HG02885 (cell line): ENCODE results near the gene MALT1.

ENCODE experiments used
- ATAC-seq: cut with Tn5 transposase; IDR thresholded peaks from one replicate; pipeline ENCODE4 v1.9.1; 2021; ENCODE audit warnings: mild to moderate bottlenecking; ENCODE audit not compliant: unreplicated experiment, poor library complexity

MALT1 gene

DNA sequence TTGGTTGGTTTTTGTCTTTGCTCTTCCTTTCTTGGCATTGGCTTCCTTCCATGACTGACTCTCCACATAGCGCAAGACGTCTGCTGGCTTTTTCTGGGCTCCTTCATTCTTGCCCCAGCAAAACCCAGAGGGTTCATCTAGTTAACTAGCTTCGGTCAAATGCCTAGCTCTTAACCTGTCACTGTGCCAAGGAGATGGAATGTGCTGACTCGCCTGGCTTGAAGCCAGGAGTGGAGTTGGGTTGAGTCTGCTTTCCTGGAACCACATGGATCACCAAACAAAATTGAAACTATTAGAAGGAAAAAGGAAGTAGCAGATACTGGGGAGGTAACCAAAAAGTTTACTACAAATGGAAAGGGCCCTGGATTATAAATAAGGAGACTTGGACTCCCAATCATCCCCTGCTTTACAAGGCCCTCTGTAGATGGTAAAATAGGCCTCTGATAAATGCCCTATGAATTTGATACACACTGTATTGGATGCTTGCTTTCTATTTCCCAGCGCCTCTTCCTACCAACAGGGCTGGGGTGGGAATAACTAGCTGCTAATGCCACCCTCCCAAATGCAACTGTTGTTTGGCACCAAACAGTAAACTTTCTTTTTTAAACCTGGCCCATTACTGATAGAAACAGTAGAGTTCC, 11.3 kb downstream of the MALT1 start:
- ATAC-seq = no peak

DNA sequence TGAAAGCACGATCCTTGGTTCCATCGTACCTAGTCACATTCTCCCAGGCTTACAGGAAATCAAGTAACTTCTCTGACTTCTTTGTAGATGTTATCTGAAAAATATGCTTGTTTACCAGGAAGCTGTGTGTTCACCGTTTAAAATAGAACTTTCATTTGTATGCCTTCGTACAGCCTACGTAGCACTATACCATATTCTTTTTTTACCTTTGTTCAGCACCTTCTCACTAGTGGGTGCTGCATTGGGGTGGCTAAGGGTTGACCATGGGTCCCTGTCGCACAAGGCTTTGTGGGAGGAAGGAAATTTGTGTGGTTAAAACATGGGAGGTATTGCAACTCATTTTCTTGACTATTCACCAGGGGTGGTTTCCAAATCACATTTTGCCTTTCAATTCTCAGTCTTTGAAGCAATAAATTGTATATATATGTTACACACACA, 16.6 kb downstream of the MALT1 start:
- ATAC-seq = peak; percentile 97

DNA sequence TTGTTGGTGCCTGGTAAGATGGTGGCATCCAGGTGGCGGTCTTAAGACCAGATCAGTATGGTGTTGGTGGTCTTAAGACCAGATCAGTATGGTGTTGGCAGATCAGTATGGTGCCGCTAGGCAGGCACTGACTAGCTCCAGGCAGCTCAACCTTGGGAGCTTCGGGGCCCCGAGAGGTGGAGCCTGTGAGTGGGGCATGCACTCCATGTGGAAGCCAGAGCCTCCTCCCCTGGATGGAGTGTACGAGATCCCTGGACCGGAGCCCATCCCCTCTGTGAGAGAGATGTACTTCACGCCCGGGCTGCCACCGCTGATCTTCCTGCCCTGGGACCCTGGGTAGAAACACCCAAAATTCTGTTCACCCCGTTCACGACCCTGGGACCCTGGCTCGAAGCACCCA, 19.0 kb downstream of the MALT1 start:
- no peak for ATAC-seq

- ATAC-seq = no peak
Observed at GRCh38 chr18:58691256-58691655, 20.0 kb downstream of the MALT1 start.

DNA sequence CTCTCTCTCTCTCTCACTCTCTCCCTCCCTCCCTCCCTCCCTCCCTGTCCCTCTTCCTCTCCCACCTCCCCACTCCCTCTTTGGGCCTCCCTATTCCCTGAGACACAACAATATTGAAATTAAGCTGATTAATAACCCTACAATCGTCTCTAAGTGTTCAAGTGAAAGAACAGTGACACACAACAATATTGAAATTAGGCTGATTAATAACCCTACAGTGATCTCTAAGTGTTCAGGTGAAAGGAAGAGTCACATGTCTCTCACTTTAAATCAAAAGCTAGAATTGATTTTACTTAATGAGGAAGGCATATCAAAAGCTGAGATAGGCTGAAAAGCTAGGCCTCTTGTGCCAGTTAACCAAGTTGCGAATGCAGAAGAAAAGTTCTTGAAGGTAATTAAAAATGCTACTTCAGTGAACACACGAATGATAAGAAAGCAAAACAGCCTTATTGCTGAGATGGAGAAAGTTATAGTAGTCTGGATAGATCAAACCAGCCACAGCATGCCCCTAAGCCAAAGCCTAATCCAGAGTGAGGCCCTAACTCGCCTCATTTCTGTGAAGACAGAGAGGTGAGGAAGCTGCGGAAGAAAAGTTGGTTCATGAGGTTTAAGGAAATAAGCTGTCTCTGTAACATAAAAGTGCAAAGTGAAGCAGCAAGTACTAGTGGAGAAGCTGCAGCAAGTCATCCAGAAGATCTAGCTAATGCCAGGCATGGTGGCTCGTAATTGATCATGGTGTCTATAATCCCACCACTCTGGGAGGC, 21.3 kb downstream of the MALT1 start:
- no peak for ATAC-seq

DNA sequence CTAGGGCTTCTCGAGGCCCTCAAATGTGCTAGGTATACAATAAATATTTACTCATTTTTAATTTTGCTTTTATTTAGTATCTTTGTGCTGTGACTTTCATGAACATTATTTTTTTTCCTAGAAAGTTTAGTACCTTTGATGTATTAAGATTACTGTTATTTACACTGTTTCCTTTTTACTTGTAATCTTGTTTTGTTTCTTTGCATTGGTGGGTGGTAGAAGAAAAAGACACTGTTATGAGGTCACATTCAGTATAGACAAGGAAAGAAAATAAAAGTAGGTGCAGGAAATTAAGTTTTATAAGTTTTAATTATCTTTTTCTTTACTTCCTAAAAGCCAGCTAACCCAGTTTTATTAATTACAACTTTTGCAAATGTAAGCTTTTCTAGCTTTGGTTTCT, 23.0 kb downstream of the MALT1 start:
- no peak for ATAC-seq

- ATAC-seq = no peak
Observed at GRCh38 chr18:58694720-58695468, 23.6 kb downstream of the MALT1 start.

DNA sequence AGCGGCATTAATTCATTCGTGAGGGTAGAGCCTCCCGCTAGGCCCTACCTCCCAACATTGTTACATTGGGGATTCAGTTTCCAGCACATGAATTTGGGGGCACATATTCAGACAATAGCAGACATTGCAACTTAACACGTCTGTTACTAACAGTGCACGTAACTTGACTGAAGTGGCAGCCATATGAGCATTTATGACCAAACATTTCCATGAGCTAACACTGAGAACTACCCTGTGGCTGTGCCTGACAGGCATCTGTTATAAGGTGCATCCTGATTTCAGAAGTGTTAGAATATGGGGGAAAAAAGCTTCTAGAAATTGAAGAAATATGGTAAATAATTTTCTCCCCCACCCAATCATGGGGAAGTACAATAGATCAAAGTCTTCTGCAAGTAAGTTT, 24.5 kb downstream of the MALT1 start:
- ATAC-seq = no peak

DNA sequence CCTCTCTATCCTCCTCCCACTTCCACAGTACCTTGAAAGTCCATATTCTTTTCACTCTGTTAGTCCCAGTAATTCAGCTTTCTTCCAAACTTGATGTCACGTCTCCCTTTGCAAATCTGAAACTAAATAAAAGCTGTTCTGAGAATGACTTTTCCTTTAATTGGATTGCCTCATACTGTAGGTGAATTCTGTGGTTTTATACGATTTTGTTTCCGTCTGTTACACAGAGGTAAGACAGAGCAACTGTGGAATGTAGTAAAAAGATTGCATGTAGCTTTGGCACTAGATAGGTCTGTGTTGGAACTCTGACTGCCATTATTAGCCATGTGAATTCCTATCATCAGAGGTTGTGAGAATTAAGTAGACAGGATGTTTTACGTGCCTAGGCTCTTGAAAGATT, 25.9 kb downstream of the MALT1 start:
- no peak for ATAC-seq

DNA sequence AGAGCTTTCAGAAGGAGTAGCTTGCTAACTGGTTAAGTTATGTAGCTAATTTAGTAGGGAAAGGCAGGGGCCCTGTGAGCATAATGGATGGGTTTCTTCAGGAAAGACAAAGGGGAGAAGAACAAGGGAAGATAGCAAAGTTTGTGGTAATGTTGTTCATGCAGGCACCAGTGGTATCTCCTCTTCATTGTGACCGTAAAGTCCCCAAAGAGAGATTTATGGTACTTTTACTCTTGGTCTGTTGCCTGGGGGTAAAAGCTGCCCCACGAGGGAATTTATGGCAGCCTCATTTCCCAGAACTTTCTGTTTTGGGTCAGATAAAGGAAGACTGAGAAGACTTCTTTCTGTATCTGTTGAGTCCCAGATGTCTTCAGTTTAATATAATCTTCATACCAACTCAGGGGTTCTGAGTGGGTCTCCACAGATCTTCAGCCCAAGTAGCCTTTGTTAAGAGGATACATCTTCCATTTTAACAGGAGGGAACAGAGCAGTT, 27.5 kb downstream of the MALT1 start:
- no peak for ATAC-seq

GRCh38 chr18:58699551-58699950, 28.3 kb downstream of the MALT1 start:
- no peak for ATAC-seq

DNA sequence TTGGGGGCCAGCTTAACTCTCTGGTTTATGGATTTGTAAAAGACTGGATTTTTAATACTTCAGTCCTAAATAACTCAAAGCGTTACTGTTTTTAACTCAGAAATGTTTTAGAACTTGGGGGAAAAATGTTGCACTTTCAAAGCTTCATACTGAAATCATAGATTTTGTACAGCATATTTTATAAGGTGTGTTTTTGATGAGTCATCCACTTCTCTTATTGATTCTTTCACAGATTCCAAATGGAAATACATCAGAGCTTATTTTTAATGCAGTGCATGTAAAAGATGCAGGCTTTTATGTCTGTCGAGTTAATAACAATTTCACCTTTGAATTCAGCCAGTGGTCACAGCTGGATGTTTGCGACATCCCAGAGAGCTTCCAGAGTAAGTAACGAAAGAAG, 28.9 kb downstream of the MALT1 start:
- ATAC-seq = no peak

- ATAC-seq = no peak
Observed at GRCh38 chr18:58712930-58713329, 41.7 kb downstream of the MALT1 start.

GRCh38 chr18:58714259-58714658, 43.0 kb downstream of the MALT1 start:
- no peak for ATAC-seq

GRCh38 chr18:58714821-58715220, 43.6 kb downstream of the MALT1 start:
- ATAC-seq = no peak

GRCh38 chr18:58715540-58715939, 44.3 kb downstream of the MALT1 start:
- ATAC-seq = no peak

DNA sequence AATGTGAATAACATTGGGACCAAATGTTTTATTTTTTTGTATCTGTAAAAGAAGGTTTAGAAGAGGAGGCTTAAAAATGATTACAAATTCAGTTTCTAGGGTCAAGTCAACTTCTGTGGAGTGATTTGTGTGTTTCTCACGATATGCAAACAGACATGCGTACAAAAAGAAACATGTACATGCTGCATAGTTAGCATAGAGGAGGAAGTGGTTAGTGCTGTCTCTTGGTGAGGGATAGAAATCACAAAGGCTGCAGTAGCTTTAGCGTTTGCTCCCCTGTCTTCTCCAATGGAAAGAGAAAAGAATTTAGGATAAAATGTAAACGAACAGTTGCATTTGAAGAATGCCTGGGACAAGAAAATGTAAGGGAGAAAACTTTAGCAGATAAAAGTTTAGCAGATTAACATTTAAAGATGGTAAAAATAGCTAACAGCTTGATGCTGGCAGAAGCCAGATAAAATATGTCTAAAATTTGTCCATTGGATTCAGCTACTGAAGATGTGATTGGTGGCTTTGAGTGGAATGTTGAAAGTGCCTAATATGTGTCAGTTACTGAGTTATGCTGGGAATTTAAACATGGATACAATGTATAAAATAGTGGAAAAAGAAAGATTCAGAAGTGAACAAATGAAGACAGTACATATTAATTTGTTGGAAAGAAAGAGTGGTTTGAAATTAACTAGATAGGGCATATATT, 44.9 kb downstream of the MALT1 start:
- ATAC-seq = peak; percentile 80

DNA sequence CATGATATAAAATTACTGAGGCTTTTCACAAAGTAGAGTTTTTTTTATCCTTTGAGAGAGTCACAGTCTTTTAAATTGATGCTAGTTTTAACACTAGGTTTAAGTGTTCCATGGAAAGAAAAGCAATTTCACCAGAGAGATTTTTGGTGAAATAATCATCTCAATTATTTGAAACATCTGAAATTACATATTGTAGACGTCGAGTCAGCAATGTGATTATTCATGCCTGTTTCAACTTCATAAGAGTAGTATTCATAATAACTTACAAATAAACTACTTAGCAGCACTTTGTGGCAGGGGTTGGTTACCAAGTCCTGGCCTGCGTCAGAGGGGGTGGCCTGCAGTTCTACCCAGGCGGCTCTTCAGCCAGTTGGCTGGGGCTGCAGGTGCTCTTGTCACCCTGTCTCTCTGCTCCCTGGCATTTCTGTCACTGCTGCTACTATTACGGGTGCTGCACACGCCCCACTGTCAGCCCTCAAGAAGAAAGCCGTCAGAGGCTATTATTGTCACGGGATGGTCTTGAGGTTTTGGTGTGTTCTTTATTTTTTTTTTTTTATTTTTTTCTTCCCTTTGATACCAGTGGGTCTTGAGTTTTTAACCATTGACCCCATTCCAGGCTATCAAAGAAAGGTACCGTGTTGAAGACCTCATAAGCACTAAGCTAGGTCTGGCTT, 50.4 kb downstream of the MALT1 start:
- no peak for ATAC-seq

GRCh38 chr18:58723810-58724602, 52.7 kb downstream of the MALT1 start:
- no peak for ATAC-seq
